GM23248 (cell line): ENCODE results near the gene LAMA3. TPM values are rescaled to one million over a fixed set of nuclear protein-coding genes. Genes with fewer than 3 reads are reported as not detected.

Experiments
- DNase-seq: peaks from one replicate; pipeline ENCODE4 v3.0.0-alpha.2; 2015
- H2AFZ ChIP-seq: fragments of 200-600 bp; sonication (generic); 2 replicates; pipeline ENCODE4 v1.6.1; 2016; ENCODE audit warnings: antibody characterized with exemption
- H3F3A ChIP-seq: fragments of 200-600 bp; sonication (generic); 2 replicates; pipeline ENCODE4 v1.6.1; 2016; ENCODE audit warnings: mild to moderate bottlenecking, antibody characterized with exemption, mixed run types; ENCODE audit not compliant: insufficient read depth
- H3K27ac ChIP-seq: fragments of 200-600 bp; sonication (generic); 2 replicates; pipeline ENCODE4 v1.5.1; 2016; ENCODE audit warnings: mild to moderate bottlenecking
- H3K27me3 ChIP-seq: fragments of 200-600 bp; sonication (generic); replicated peaks from 2 replicates; pipeline ENCODE4 v1.6.1; 2016; ENCODE audit warnings: mild to moderate bottlenecking; ENCODE audit not compliant: insufficient read depth
- H3K36me3 ChIP-seq: fragments of 200-600 bp; sonication (generic); 2 replicates; pipeline ENCODE4 v1.6.1; 2016; ENCODE audit warnings: low read depth, mild to moderate bottlenecking
- H3K4me1 ChIP-seq: fragments of 200-600 bp; sonication (generic); 2 replicates; pipeline ENCODE4 v1.6.1; 2016; ENCODE audit warnings: mild to moderate bottlenecking; ENCODE audit not compliant: insufficient read depth
- H3K4me2 ChIP-seq: fragments of 200-600 bp; sonication (generic); one replicate; pipeline ENCODE4 v1.6.1; 2016; ENCODE audit warnings: mild to moderate bottlenecking; ENCODE audit not compliant: unreplicated experiment
- H3K4me3 ChIP-seq: fragments of 200-600 bp; sonication (generic); 2 replicates; pipeline ENCODE4 v1.5.1; 2016; ENCODE audit warnings: mild to moderate bottlenecking
- H3K79me2 ChIP-seq: fragments of 200-600 bp; sonication (generic); 2 replicates; pipeline ENCODE4 v1.6.1; 2016; ENCODE audit warnings: mild to moderate bottlenecking; ENCODE audit not compliant: insufficient read depth
- H3K9ac ChIP-seq: fragments of 200-600 bp; sonication (generic); 2 replicates; pipeline ENCODE4 v1.6.1; 2016; ENCODE audit warnings: mild to moderate bottlenecking
- H3K9me2 ChIP-seq: fragments of 200-600 bp; sonication (generic); 2 replicates; pipeline ENCODE4 v1.6.1; 2016; ENCODE audit warnings: mixed run types, mild to moderate bottlenecking, moderate library complexity; ENCODE audit not compliant: insufficient read depth
- H3K9me3 ChIP-seq: fragments of 200-600 bp; sonication (generic); one replicate; pipeline ENCODE4 v1.6.1; 2017; ENCODE audit warnings: low read depth
- H4K20me1 ChIP-seq: fragments of 200-600 bp; sonication (generic); 2 replicates; pipeline ENCODE4 v1.6.0; 2016; ENCODE audit not compliant: insufficient read depth
- EZH2 ChIP-seq: fragments of 200-600 bp; sonication (generic); IDR thresholded peaks from 2 replicates; pipeline ENCODE4 v1.6.1; 2018; ENCODE audit warnings: antibody characterized with exemption, mild to moderate bottlenecking; ENCODE audit not compliant: insufficient read depth, poor library complexity, severe bottlenecking
- EZH2phosphoT487 ChIP-seq: fragments of 200-600 bp; sonication (generic); IDR thresholded peaks from 2 replicates; pipeline ENCODE4 v1.6.1; 2018; ENCODE audit warnings: antibody characterized with exemption, moderate library complexity, mild to moderate bottlenecking, low read depth; ENCODE audit not compliant: insufficient read depth
- WGBS, 2 experiments: methylation state at CpG; one replicate each; pipeline ENCODE4 v1.1.6; 2015 to 2017; ENCODE audit warnings: low lambda C conversion rate in 2 of 2, low coverage in 1 of 2; ENCODE audit errors: missing lambda C conversion rate in 2 of 2; 5-methylcytosine and 5-hydroxymethylcytosine counted together
- in situ Hi-C: fragments of 300-500 bp; cut with MboI; formaldehyde crosslinking; loops from 2 replicates; pipeline ENCODE4 v1.15.0; 2020
- polyA plus RNA-seq: library from polyadenylated mRNA; unstranded; fragments of >200 nt; fragmentation: Nextera tagmentation; extraction: Ambion mirVana; gene quantifications from 2 replicates; pipeline ENCODE4 v1.2.1, GENCODE V29; 2016
- total RNA-seq: library from RNA; depleted of rRNA; stranded (reverse); fragments of >200 nt; shearing (Covaris generic); gene quantifications from 2 replicates; pipeline ENCODE4 v1.2.3, GENCODE V29; 2014

The LAMA3 gene
- total and polyA plus RNA-seq, 2 experiments from 2014 or later: 0.93 to 1.9 TPM

DNA sequence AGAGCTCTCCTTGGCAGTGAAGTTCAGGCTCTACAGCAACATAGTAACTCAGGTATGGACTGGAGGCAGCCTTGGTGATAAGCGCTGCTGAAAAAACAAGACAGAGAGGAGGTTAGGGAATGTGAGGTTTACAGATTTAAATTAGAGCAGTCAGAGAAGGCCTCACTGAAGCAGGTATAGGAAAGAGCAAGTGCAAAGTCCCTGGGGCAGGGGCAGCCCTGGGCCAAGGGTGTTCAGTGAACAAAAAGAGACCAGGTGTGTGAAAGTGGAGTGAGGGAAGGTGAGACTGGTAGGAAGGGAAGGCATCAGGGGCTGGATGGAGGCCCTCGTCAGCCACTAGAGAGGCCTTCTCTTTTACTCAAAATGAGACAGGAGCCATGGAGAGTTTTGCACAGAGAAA, 89.6 kb downstream of the LAMA3 start:
- no peaks in the 10 kb centered on the region for H3K27me3 ChIP-seq
- H3K9me2 ChIP-seq: no peaks in the 10 kb centered on the region
- no peak overlapping the region for H3K4me3 ChIP-seq
- no peaks in the 10 kb centered on the region for H4K20me1 ChIP-seq
- H3K4me2 ChIP-seq: no peak overlapping the region
- H3K79me2 ChIP-seq: no peaks in the 10 kb centered on the region
- no peak for DNase-seq
- H3K4me1 ChIP-seq: no peaks in the 10 kb centered on the region
- H2AFZ ChIP-seq: no peak overlapping the region
- H3F3A ChIP-seq: no peaks in the 10 kb centered on the region
- H3K36me3 ChIP-seq: no peaks in the 10 kb centered on the region
- TF ChIP-seq EZH2: no peak
- no peak for TF ChIP-seq EZH2phosphoT487
- no peak overlapping the region for H3K27ac ChIP-seq
- H3K9ac ChIP-seq: no peak overlapping the region
- in situ Hi-C loops: no loop called here
- 93 to 97% methylated on average over 2 of the region's 2 CpGs for WGBS, 2 experiments
- no peaks in the 10 kb centered on the region for H3K9me3 ChIP-seq

DNA sequence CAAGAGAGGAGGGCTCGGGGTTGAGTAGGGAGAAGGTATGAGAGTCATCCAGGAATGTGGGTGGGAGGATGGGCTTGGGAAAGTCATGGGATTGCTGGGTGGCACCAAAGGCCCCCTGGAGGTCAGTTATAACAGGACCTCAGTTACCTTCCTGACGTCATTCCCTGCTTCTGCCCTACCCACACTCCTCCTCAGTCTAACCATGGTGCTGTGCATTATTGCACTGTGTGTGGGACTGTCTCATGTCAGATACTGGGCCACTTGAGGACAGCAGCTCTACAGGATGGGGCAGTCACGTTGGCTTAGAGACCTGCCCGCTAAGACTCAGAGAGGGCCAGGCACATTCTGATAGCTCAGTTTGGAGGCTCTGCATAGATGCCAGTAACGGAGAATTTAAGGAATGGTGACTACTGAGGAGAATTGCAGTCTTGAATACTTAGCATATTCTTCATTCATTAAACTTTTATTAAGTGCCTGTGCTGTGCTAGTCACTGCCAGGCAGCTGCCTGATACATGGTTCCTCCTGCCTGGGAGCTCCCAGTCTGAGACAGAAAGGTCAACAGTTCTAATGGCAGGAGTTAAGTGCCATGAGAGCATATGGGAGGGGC, 90.5 kb downstream of the LAMA3 start:
- peak; percentile 29 for DNase-seq
- WGBS, 2 experiments: 83 to 84% methylated on average over 5 of the region's 5 CpGs
- Histone ChIP-seq H3K9ac (no peak overlapping the region), H3K27me3 (no peaks in the 10 kb centered on the region), H3K27ac (no peak overlapping the region), H4K20me1 (no peaks in the 10 kb centered on the region), H3K36me3 (no peaks in the 10 kb centered on the region), H3K79me2 (no peaks in the 10 kb centered on the region), H3K9me2 (no peaks in the 10 kb centered on the region), H3K9me3 (no peaks in the 10 kb centered on the region), H3K4me3 (no peak overlapping the region), H3K4me2 (no peak overlapping the region), H3K4me1 (no peaks in the 10 kb centered on the region), H2AFZ (no peak overlapping the region), H3F3A (no peaks in the 10 kb centered on the region)
- in situ Hi-C loops: no loop called here
- TF ChIP-seq EZH2phosphoT487 (no peak), EZH2 (no peak)

DNA sequence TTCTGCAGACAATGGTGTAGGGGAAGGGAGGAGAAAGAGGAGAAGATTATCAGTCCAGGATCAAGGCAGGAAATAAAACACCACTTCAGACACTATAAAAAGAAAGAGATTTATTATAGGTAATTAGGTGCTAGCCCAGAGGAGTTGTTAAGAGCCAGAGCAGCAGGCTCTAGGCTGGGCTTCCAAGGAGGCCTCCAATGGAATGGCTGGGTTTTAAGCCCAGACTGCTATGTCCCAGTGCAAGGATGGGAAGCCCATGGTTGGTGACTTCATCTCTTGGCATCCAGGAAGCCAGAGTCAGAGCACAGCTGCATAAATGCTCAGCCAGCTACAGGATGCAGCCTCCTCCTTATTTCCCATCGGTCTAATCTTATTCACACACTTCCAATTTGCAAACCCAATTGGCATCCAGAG, 95.6 kb downstream of the LAMA3 start:
- peak; percentile 86 for DNase-seq
- WGBS, 2 experiments: 0% methylated on average over 1 of the region's 1 CpG
- Histone ChIP-seq H3K27me3 (no peaks in the 10 kb centered on the region), H3K9ac (no peak overlapping the region), H4K20me1 (no peaks in the 10 kb centered on the region), H3K4me1 (peaks cover 5% of the 10 kb centered on the region), H2AFZ (0 out of 2 replicates have a peak overlapping the region, but pooled peaks have one; percentile 34), H3K4me2 (peak overlapping the region; percentile 22), H3K4me3 (no peak overlapping the region), H3K27ac (0 out of 2 replicates have a peak overlapping the region, but pooled peaks have one; percentile 28), H3F3A (no peaks in the 10 kb centered on the region), H3K9me3 (no peaks in the 10 kb centered on the region), H3K36me3 (no peaks in the 10 kb centered on the region), H3K9me2 (no peaks in the 10 kb centered on the region), H3K79me2 (no peaks in the 10 kb centered on the region)
- in situ Hi-C loops: no loop called here
- TF ChIP-seq EZH2phosphoT487: no peak
- TF ChIP-seq EZH2: no peak

DNA sequence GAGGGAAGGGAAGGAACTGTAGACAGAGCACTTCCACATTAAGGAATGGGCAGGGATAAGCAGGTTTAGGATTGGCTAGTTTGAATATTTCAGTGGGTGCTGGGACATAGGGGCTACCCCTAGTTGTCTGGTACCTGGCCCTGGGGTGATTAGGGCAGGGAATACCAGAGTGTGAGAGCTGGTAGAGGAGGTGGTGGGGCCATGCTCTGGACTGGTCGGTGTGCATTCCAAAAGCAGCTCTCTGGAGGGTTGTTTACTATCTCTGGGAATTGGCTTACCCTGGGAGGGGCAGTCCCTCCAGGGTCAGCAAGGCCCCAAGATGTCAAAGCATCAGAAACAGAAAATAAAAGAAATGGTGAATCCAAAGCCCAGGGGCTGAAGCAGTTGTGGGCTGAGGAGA, 103.8 kb downstream of the LAMA3 start:
- H3F3A ChIP-seq: no peaks in the 10 kb centered on the region
- H2AFZ ChIP-seq: no peak overlapping the region
- no peak overlapping the region for H3K4me3 ChIP-seq
- H3K9me2 ChIP-seq: no peaks in the 10 kb centered on the region
- in situ Hi-C loops: no loop called here
- no peaks in the 10 kb centered on the region for H4K20me1 ChIP-seq
- H3K79me2 ChIP-seq: no peaks in the 10 kb centered on the region
- H3K9ac ChIP-seq: no peak overlapping the region
- no peaks in the 10 kb centered on the region for H3K27me3 ChIP-seq
- TF ChIP-seq EZH2 (no peak), EZH2phosphoT487 (no peak)
- no peaks in the 10 kb centered on the region for H3K9me3 ChIP-seq
- 38 to 50% methylated on average over 1 of the region's 1 CpG for WGBS, 2 experiments
- no peaks in the 10 kb centered on the region for H3K36me3 ChIP-seq
- H3K4me1 ChIP-seq: 0 out of 2 replicates have a peak, but pooled peaks cover 5% of the 10 kb centered on the region
- H3K4me2 ChIP-seq: no peak overlapping the region
- no peak overlapping the region for H3K27ac ChIP-seq
- DNase-seq: no peak
